OCI-M2 (cell line): ENCODE data around the gene IL15.
"Not testable (repeated sequence)": the region's sequence is repeated elsewhere in the genome, so short reads cannot be mapped to it uniquely, and the experiment has no call there.

Experiments used
- DNase-seq: peaks from one replicate; lab custom pipeline; 2025; ENCODE audit not compliant: unreplicated experiment; lab: John Stamatoyannopoulos, UW

IL15 gene, protein sequence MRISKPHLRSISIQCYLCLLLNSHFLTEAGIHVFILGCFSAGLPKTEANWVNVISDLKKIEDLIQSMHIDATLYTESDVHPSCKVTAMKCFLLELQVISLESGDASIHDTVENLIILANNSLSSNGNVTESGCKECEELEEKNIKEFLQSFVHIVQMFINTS

GRCh38 chr4:141636082-141636770 is at the start of gene IL15:
IL15 (plus strand) TSS chr4:141636583; CDS start chr4:141719465, 82,882 bp downstream.
- no peak for DNase-seq

- no peak for DNase-seq
Measured at GRCh38 chr4:141587897-141588296, 48.5 kb upstream of the IL15 start.

GRCh38 chr4:141595531-141595930 is 40.9 kb upstream of the IL15 start:
- no peak for DNase-seq

DNA sequence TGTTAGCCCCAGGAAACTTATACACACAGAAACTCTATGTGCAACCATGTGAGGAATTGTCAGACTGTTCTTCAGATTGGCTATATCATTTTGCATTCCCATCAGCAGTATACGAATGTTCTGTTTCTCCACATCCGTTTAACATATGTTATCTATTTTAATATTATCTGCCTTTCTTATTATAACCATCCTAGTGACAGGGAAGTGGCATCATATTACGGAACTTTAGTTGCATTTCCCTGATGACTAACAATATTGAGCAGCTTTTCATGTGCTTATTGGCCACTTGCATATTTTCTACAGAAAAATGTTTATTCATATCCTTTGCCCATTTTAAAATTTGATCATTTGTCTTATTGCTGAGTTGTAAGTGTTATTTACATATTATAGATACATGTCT is 36.5 kb upstream of the IL15 start:
- DNase-seq = no peak

- DNase-seq = not testable (repeated sequence)
Measured at GRCh38 chr4:141604683-141605082, 31.7 kb upstream of the IL15 start.

DNA sequence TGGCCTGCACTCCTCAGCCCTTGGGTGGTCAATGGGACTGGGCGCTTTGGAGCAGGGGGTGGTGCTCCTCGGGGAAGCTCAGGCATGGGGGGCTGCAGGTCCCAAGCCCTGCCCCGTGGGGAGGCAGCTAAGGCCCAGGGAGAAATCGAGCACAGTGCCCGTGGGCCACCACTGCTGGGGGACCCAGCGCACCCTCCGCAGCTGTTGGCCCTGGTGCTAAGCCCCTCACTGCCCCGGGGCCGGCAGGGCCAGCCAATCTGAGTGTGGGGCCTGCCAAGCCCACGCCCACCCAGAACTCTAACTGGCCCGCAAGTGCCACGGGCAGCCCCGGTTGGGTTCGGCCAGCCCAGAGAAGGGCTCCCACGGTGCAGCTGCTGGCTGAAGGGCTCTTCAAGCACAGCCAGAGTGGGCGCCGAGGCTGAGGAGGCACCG is 30.9 kb upstream of the IL15 start:
- DNase-seq = no peak

- DNase-seq = no peak
Measured at GRCh38 chr4:141609243-141609642, 27.1 kb upstream of the IL15 start.

DNA sequence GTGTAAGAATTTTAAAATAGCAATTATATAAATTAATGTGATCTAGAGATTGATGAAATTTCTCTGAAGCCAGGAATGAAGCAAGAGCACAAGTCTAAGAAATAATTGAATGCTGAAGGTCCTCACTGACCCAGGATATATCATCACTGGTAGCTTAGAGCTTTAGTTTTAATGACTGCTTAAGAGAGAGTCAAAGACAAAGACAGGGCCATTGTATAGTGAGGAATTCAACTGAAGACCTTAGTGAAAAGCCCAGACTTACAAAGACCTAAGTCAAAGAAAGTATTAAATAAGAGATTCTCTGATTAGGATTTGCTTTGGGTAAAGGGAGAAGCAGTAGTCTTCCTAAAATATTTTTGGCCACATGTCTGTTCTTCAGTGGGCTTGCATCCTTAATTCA is 26.0 kb upstream of the IL15 start:
- no peak for DNase-seq

DNA sequence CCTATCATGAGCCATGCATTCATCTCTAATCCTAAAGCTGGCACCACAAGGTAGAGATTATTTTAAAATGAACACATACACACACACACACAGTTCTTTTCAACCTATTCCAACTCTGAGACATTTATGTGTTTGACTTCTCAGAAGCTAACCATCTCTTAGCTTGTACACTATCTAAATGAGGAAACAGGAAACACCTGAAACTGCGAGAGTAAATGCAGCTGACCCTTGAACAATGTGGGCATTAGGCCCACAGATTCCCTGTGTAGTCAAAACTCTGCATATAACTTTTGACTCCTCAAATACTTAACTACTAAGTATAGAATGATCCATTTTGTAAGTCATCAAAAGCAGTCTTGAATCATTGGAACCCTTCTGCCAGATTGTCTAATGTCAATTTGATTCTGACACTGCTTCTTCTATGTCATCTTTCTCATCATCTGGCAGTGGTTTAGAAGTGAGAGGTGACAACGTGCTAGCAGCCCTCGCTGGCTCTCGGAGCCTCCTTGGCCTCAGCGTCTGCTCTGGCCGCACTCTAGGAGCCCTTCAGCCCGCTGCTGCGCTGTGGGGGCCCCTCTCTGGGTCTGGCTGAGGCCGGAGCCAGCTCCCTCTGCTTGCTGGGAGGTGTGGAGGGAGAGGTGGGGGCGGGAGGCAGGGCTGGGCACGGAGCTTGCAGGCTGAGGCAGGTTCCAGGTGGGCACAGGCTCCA is 21.4 kb upstream of the IL15 start:
- DNase-seq = no peak

DNA sequence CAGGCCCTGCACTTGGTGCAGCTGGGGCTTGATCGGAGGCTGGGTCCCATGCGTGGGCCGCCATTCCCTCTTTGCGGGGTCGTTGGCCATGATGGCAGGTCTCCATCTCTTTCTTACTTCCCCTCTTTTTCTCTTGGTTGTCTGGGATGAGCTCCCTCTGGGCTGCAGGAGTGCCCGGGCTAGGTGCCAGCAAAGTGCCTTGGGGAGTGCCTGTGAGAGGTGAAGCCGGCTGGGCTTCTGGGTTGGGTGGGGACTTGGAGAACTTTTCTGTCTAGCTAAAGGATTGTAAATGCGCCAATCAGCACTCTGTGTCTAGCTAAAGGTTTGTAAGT is 20.8 kb upstream of the IL15 start:
- not testable (repeated sequence) for DNase-seq

DNA sequence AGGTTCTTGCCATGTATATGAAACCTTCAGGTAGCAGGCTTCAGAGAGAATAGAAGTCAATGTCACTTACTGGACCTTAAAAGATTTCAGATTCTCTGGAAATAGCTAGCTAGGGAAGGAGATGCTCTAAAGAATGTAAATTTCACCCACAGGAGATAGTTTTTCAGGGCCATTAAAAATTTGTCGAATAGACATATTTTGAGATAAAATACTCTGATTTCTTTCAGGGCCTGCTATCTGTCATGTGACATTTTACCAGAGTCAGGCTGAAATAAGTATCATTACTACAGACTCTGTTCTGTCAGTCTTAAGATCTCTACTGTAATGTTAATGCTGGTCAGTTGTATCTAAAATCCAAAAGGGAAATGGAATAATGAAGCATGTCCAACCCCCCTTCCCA is 15.7 kb upstream of the IL15 start:
- no peak for DNase-seq

GRCh38 chr4:141625023-141625422 is 11.4 kb upstream of the IL15 start:
- DNase-seq = no peak

- no peak for DNase-seq
Measured at GRCh38 chr4:141630854-141631253, 5.5 kb upstream of the IL15 start.

GRCh38 chr4:141635736-141636081 is 674 bp upstream of the IL15 start:
- DNase-seq = no peak

- DNase-seq = no peak
Measured at GRCh38 chr4:141636771-141637460, 533 bp downstream of the IL15 start.

- DNase-seq = no peak
Measured at GRCh38 chr4:141637565-141637964, 1.2 kb downstream of the IL15 start.

DNA sequence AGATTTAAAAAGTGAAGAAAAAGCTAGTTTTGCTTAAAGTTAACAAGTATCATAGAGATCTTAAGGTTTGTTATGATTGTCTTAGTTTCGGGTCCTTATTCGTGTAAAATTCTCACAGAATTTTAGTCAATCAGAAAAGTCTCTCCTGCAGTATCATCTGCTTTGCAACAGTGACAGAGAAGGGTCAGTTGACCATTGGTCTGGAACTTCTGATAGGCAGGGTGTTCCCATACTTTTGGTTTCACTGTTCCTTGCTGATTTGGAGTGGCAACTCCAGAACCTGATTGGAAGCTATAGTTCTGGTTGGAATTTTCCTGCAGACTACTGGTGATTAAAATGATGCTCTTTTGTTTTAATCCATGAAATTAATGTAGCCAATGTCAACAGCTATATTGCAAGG is 1.8 kb downstream of the IL15 start:
- DNase-seq = no peak

GRCh38 chr4:141640696-141641095 is 4.3 kb downstream of the IL15 start:
- DNase-seq = no peak

- DNase-seq = no peak
Measured at GRCh38 chr4:141642063-141642462, 5.7 kb downstream of the IL15 start.

DNA sequence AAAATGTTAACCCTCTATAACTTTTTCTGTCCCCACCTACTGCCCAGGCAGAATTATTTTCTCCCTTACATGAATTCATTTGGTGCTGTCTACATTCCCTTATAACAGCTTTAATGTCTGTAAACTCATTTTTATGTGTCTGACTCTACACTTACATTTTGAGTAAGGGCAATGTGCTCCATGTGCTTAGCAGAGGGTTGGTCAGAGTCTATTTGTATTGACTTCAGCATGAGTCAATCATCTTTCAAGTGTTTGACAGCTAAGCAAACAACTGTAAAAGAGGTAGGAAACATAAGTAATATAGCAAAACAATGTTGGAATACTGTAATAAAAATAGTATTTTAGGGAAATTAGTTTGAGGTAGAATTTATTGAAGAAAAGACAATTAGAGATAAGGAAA is 6.3 kb downstream of the IL15 start:
- no peak for DNase-seq

DNA sequence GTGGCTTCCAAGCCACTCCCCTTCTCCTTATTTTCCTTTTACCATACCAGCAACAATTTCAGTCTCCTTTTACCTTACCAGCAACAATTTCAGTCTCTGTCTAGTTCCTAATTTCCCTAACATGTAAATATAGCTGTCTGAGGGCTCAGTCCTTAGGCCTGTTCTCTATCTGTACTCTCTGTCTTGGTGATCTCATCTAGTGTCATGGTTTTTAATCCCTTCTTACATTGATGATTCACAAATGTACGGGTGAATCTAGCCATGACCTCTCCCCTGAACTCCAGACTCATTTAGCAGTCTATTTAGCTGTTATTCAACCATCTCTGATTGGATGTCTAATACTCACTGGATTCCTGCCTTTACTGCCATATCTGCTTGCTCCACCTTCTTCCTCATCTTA is 7.2 kb downstream of the IL15 start:
- no peak for DNase-seq
